ENCODE measurements around the gene ZNF628.

The ZNF628 gene

DNA sequence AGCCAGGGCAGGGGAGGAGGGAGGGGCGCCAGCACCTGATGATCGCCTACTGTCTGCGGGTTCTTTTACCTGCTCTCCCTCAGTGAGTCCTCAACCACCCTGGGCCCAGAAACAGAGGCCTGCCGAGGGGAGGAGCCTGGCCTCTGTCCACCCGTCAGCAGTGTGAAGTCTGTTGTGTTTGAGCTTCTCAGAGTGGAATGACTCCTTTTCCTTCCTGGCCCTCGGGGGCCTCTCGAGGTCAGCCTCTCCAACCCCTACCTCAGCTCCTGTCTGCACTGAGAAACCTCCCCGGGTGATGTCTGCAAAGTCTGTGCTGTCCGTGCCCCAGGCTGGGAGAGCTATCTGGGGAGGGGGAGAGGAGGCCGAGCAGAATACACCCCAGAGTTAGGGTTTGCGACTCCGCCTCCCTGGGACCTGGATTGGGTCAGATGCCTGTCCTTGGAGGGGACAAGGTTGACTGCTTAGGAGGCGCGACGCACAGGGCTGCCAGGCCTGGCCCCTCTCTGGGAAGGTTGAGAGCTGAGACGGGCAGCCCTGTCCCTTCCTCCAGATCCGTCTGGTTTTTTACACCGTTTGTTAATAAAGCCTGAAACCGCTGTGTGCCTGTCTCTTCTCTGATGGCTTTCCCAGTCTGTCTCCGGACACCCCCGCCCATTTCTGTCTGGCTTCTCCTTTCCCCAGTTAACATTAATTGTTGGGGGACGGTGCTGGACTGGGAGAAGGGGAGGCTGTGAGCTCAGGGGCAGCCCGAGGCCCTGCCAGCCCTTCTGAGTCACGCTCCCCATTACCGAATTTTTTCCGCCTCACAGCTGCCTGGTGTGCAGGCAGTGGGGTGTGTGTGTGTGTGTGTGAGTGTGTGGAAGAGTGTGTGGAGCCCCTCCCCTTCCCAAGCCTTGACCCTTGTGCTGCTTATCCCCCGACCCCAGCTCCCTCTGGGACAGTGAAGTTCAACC, 10.8 kb downstream of the ZNF628 start:
- H3K36me3 ChIP-seq (ENCODE audit: insufficient read depth, low read length), result no peaks in the 10 kb centered on the region
- no peaks in the 10 kb centered on the region for H3K9me2 ChIP-seq (replicated peaks; ENCODE audit: low read depth, low read length)
- H3K9ac ChIP-seq (ENCODE audit: low read depth, low read length, poor library complexity, severe bottlenecking), result no peak overlapping the region
- H3K4me1 ChIP-seq (ENCODE audit: insufficient read depth, low read length, poor library complexity, severe bottlenecking), result peaks cover 19% of the 10 kb centered on the region
- H4K20me1 ChIP-seq (ENCODE audit: insufficient read depth, low read length, poor library complexity, severe bottlenecking), result peaks cover 2% of the 10 kb centered on the region
- H3K4me2 ChIP-seq (ENCODE audit: low read depth, low read length, poor library complexity, severe bottlenecking), result peak overlapping the region; percentile 40
- no peaks in the 10 kb centered on the region for H3F3A ChIP-seq (ENCODE audit: low read depth)
- no peak overlapping the region for H2AFZ ChIP-seq (ENCODE audit: low read length)
- no peaks in the 10 kb centered on the region for H3K79me2 ChIP-seq (ENCODE audit: insufficient read depth, low read length)
- peak overlapping the region; percentile 10 for H3K4me3 ChIP-seq (ENCODE audit: low read length, poor library complexity, severe bottlenecking)
- H3K27me3 ChIP-seq (ENCODE audit: insufficient read depth, low read length, poor library complexity, severe bottlenecking), result no peaks in the 10 kb centered on the region
- TF ChIP-seq, protein P1, sequence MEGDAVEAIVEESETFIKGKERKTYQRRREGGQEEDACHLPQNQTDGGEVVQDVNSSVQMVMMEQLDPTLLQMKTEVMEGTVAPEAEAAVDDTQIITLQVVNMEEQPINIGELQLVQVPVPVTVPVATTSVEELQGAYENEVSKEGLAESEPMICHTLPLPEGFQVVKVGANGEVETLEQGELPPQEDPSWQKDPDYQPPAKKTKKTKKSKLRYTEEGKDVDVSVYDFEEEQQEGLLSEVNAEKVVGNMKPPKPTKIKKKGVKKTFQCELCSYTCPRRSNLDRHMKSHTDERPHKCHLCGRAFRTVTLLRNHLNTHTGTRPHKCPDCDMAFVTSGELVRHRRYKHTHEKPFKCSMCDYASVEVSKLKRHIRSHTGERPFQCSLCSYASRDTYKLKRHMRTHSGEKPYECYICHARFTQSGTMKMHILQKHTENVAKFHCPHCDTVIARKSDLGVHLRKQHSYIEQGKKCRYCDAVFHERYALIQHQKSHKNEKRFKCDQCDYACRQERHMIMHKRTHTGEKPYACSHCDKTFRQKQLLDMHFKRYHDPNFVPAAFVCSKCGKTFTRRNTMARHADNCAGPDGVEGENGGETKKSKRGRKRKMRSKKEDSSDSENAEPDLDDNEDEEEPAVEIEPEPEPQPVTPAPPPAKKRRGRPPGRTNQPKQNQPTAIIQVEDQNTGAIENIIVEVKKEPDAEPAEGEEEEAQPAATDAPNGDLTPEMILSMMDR (conservative IDR thresholded peaks at IDR 0.05; ENCODE audit: low read length), result no peak
- no peak for TF ChIP-seq EZH2phosphoT487 (IDR thresholded peaks at IDR 0.05; ENCODE audit: borderline replicate concordance)
- H3K9me3 ChIP-seq (ENCODE audit: insufficient read depth, low read depth, low read length), result no peaks in the 10 kb centered on the region

DNA sequence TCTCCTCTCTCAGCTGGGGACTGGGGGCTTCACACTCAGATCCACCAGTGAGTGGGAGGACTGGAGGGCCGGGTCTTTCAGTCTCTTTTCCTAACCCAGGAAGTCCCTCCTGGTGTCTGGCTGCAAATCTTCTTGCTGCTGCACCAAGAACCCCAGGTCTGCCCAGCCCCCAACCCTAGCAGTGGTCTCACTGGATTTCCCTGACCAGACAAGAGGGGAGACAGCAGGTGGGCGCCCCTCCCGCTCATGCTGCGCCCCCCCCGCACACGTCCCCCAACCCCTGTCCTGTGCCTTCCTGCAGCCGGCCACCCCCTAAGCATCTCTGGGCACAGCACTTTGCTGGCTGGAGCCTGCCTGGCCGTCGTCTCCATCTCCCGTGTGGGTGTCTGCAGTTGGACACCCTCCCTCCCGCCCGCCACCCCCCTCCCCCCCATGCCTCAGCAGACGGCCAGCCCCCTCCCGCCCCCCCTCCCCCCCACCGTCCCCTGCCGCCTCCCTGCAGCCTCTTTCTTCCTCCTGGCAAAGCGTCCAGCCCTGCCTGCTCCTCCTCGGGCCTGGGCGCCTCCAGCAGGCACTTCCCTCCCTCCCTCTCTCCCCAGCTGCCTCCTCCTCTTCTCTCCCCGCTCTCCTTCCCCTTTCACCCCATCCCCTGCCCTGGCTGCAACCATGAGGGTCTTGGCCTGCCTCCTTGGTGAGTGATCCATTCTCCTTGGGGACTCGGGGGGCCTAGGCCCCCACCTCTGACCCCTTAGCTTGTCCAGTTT, 11.7 kb downstream of the ZNF628 start, which contains the start of gene SSC5D:
SSC5D (plus strand) TSS at position 513 of the 764 bp plus-strand sequence; CDS start at position 667, 154 bp downstream.
- H2AFZ ChIP-seq (ENCODE audit: low read length), result no peak within 1 kb of the TSS
- no peaks in the 10 kb centered on the region for H3K9me3 ChIP-seq (ENCODE audit: insufficient read depth, low read depth, low read length)
- H3K9me2 ChIP-seq (replicated peaks; ENCODE audit: low read depth, low read length), result no peaks in the 10 kb centered on the region
- no peaks in the 10 kb centered on the region for H3K27me3 ChIP-seq (ENCODE audit: insufficient read depth, low read length, poor library complexity, severe bottlenecking)
- TF ChIP-seq, protein P1 (conservative IDR thresholded peaks at IDR 0.05; ENCODE audit: low read length), result no peak
- no peak for TF ChIP-seq EZH2phosphoT487 (IDR thresholded peaks at IDR 0.05; ENCODE audit: borderline replicate concordance)
- H3F3A ChIP-seq (ENCODE audit: low read depth), result no peaks in the 10 kb centered on the region
- no peaks in the 10 kb centered on the region for H3K36me3 ChIP-seq (ENCODE audit: insufficient read depth, low read length)
- H3K4me1 ChIP-seq (ENCODE audit: insufficient read depth, low read length, poor library complexity, severe bottlenecking), result peaks cover 19% of the 10 kb centered on the region
- H3K4me3 ChIP-seq (ENCODE audit: low read length, poor library complexity, severe bottlenecking), result no peak within 1 kb of the TSS
- no peak within 1 kb of the TSS for H3K9ac ChIP-seq (ENCODE audit: low read depth, low read length, poor library complexity, severe bottlenecking)
- H3K4me2 ChIP-seq (ENCODE audit: low read depth, low read length, poor library complexity, severe bottlenecking), result peak within 1 kb of the TSS; percentile 40
- no peaks in the 10 kb centered on the region for H3K79me2 ChIP-seq (ENCODE audit: insufficient read depth, low read length)
- peaks cover 2% of the 10 kb centered on the region for H4K20me1 ChIP-seq (ENCODE audit: insufficient read depth, low read length, poor library complexity, severe bottlenecking)

DNA sequence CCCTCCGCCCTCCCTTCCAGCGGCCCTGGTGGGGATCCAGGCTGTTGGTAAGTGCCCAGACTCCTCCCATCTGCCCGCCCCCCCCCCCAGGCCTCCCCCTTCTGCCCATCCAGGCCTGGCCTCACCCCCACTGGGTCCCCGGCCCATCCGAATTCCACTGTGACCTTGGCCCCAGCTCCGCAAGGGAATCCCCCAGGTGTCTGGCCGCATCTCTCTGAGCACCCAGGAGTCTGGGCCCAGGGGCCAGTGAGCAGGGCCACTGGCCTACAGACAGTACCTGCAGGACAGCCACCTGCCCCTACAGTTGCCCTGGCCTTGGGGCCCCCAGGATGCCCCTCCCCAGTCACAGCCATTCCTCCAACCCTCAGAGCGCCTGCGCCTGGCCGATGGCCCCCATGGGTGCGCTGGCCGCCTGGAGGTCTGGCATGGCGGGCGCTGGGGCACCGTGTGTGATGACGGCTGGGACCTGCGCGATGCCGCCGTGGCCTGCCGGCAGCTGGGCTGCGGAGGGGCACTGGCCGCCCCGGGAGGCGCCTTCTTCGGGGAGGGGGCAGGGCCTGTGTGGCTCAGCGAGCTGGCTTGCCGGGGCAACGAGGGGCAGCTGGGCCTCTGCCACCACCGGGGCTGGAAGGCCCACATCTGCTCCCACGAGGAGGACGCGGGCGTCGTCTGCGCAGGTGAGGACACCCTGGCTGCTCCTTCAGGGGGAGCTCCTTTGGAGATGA, 12.7 kb downstream of the ZNF628 start:
- no peak overlapping the region for H3K4me3 ChIP-seq (ENCODE audit: low read length, poor library complexity, severe bottlenecking)
- H3K4me2 ChIP-seq (ENCODE audit: low read depth, low read length, poor library complexity, severe bottlenecking), result no peak overlapping the region
- peaks cover 18% of the 10 kb centered on the region for H3K4me1 ChIP-seq (ENCODE audit: insufficient read depth, low read length, poor library complexity, severe bottlenecking)

More for the DNA sequence above, 12.7 kb downstream of the ZNF628 start:
- no peak overlapping the region for H2AFZ ChIP-seq (ENCODE audit: low read length)
- no peaks in the 10 kb centered on the region for H3F3A ChIP-seq (ENCODE audit: low read depth)
- peaks cover 2% of the 10 kb centered on the region for H4K20me1 ChIP-seq (ENCODE audit: insufficient read depth, low read length, poor library complexity, severe bottlenecking)
- no peaks in the 10 kb centered on the region for H3K36me3 ChIP-seq (ENCODE audit: insufficient read depth, low read length)
- no peaks in the 10 kb centered on the region for H3K27me3 ChIP-seq (ENCODE audit: insufficient read depth, low read length, poor library complexity, severe bottlenecking)
- H3K9ac ChIP-seq (ENCODE audit: low read depth, low read length, poor library complexity, severe bottlenecking), result no peak overlapping the region
- no peak for TF ChIP-seq EZH2phosphoT487 (IDR thresholded peaks at IDR 0.05; ENCODE audit: borderline replicate concordance)
- TF ChIP-seq, protein P1 (conservative IDR thresholded peaks at IDR 0.05; ENCODE audit: low read length), result no peak
- no peaks in the 10 kb centered on the region for H3K9me2 ChIP-seq (replicated peaks; ENCODE audit: low read depth, low read length)
- H3K9me3 ChIP-seq (ENCODE audit: insufficient read depth, low read depth, low read length), result no peaks in the 10 kb centered on the region
- H3K79me2 ChIP-seq (ENCODE audit: insufficient read depth, low read length), result no peaks in the 10 kb centered on the region
